Adrenal gland (tissue), 5 donors: ENCODE results near the gene CXorf58.

Experiments
- CTCF ChIP-seq, 6 experiments: fragments of 450-650 bp in 4 of 6; fragments of 200-600 bp in 2 of 6; sonication (generic) in 1 of 6; IDR thresholded peaks; 1 replicate in 5 of 6; 2 replicates in 1 of 6; pipeline versions ENCODE4 v1.5.1 to v1.8.0; 2016 to 2021; ENCODE audit warnings: antibody characterized with exemption in 6 of 6, mild to moderate bottlenecking in 2 of 6, moderate library complexity in 1 of 6
- POLR2A ChIP-seq, 2 donors: fragments of 450-650 bp; IDR thresholded peaks; one replicate each; pipeline ENCODE4 v1.6.1; 2017; ENCODE audit warnings: antibody characterized with exemption in 2 of 2, mild to moderate bottlenecking in 2 of 2, moderate library complexity in 1 of 2
- donor health status: DM: no; HTN: no; CAD: no.

GRCh38 chrX:23944234-23944633, 36.4 kb downstream of the CXorf58 start:
- no peak for TF ChIP-seq CTCF (IDR thresholded peaks at IDR 0.05)
- no peak for TF ChIP-seq POLR2A (IDR thresholded peaks at IDR 0.05)
